ENCODE measurements around the gene ZNF618. TPM values are rescaled to one million over a fixed set of nuclear protein-coding genes. Genes with fewer than 3 reads are reported as not detected.
A peak's percentile ranks its signal among the peaks of the same experiment; 100 is the strongest.

Gene ZNF618
- total and polyA plus RNA-seq, 2 experiments from 2014 or later = 12.1 to 22.1 TPM

- Histone ChIP-seq H3K36me3 (ENCODE audit: insufficient read depth) (no peaks in the 10 kb centered on the region), H3K4me3 (no peak within 1 kb of the TSS), H3K79me2 (replicated peaks; ENCODE audit: insufficient read depth) (no peaks in the 10 kb centered on the region), H3K4me1 (ENCODE audit: insufficient read depth) (no peaks in the 10 kb centered on the region; the same call in 1 of the 2 replicates), H3K27ac (ENCODE audit: low read depth) (no peak within 1 kb of the TSS), H4K20me1 (replicated peaks; ENCODE audit: insufficient read depth) (no peaks in the 10 kb centered on the region), H3K4me2 (no peak within 1 kb of the TSS), H3K27me3 (ENCODE audit: insufficient read depth) (no peaks in the 10 kb centered on the region), H3F3A (replicated peaks; ENCODE audit: low read depth) (no peaks in the 10 kb centered on the region), H2AFZ (peak within 1 kb of the TSS; percentile 83), H3K9me2 (ENCODE audit: insufficient read depth) (peaks cover 8% of the 10 kb centered on the region; the same call in 1 of the 2 replicates)
- Mint-ChIP-seq H3K9me3 (no peaks in the 10 kb centered on the region), H3K27me3 (ENCODE audit: insufficient read depth, low read depth, poor library complexity) (peaks cover 10% of the 10 kb centered on the region), H3K4me3 (no peak within 1 kb of the TSS), H3K36me3 (ENCODE audit: low read depth) (no peaks in the 10 kb centered on the region), H3K27ac (no peak within 1 kb of the TSS), H3K4me1 (peaks cover 8% of the 10 kb centered on the region; the same call in 2 of the 3 replicates)
- ATAC-seq (peak; percentile 20), DNase-seq (ENCODE audit: low spot score) (peak; percentile 41)
- no peak for TF ChIP-seq STAT1 (IDR thresholded peaks at IDR 0.05; ENCODE audit: unreplicated experiment)
- no peak for TF ChIP-seq EZH2phosphoT487 (IDR thresholded peaks at IDR 0.05; ENCODE audit: unreplicated experiment)
- TF ChIP-seq POLR2AphosphoS5 (IDR thresholded peaks at IDR 0.05; ENCODE audit: low read depth) = no peak
- no peak for TF ChIP-seq EZH2 (IDR thresholded peaks at IDR 0.05; ENCODE audit: low read depth, unreplicated experiment)
- no peak for TF ChIP-seq ZNF462 (CRISPR knock-in tag; IDR thresholded peaks at IDR 0.05)
- no peak for TF ChIP-seq ZNF114 (CRISPR knock-in tag; IDR thresholded peaks at IDR 0.05)
- TF ChIP-seq JUNB (IDR thresholded peaks at IDR 0.05; ENCODE audit: unreplicated experiment) = no peak
- TF ChIP-seq NANOG (IDR thresholded peaks at IDR 0.05; ENCODE audit: borderline replicate concordance) = no peak
- TF ChIP-seq, protein P1, sequence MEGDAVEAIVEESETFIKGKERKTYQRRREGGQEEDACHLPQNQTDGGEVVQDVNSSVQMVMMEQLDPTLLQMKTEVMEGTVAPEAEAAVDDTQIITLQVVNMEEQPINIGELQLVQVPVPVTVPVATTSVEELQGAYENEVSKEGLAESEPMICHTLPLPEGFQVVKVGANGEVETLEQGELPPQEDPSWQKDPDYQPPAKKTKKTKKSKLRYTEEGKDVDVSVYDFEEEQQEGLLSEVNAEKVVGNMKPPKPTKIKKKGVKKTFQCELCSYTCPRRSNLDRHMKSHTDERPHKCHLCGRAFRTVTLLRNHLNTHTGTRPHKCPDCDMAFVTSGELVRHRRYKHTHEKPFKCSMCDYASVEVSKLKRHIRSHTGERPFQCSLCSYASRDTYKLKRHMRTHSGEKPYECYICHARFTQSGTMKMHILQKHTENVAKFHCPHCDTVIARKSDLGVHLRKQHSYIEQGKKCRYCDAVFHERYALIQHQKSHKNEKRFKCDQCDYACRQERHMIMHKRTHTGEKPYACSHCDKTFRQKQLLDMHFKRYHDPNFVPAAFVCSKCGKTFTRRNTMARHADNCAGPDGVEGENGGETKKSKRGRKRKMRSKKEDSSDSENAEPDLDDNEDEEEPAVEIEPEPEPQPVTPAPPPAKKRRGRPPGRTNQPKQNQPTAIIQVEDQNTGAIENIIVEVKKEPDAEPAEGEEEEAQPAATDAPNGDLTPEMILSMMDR (conservative IDR thresholded peaks at IDR 0.05; ENCODE audit: low read depth in 2 of 2) = no peak
- TF ChIP-seq, protein P2, sequence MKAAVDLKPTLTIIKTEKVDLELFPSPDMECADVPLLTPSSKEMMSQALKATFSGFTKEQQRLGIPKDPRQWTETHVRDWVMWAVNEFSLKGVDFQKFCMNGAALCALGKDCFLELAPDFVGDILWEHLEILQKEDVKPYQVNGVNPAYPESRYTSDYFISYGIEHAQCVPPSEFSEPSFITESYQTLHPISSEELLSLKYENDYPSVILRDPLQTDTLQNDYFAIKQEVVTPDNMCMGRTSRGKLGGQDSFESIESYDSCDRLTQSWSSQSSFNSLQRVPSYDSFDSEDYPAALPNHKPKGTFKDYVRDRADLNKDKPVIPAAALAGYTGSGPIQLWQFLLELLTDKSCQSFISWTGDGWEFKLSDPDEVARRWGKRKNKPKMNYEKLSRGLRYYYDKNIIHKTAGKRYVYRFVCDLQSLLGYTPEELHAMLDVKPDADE (IDR thresholded peaks at IDR 0.05) = no peak
- no peak for TF ChIP-seq CREB1 (CRISPR knock-in tag; IDR thresholded peaks at IDR 0.05; ENCODE audit: low read depth)
- TF ChIP-seq REST (IDR thresholded peaks at IDR 0.05; ENCODE audit: unreplicated experiment) = no peak
- TF ChIP-seq ZNF331 (CRISPR knock-in tag; IDR thresholded peaks at IDR 0.05; ENCODE audit: low read depth) = no peak
Observed at GRCh38 chr9:114078021-114078780, 202.1 kb downstream of the ZNF618 start, which contains the start of gene AMBP. Gene AMBP (minus strand): TSS chr9:114078300. CDS start chr9:114078209, 91 bp downstream.
